ENCODE measurements around the gene NUDCD3. TPM values are rescaled to one million over a fixed set of nuclear protein-coding genes. Genes with fewer than 3 reads are reported as not detected.

Gene NUDCD3
- total RNA-seq, 4 donors from 2014 or later = 44.7 to 57.3 (median 49.7) TPM

- TF ChIP-seq EP300 (IDR thresholded peaks at IDR 0.05) (no peak), CTCF (IDR thresholded peaks at IDR 0.05) (no peak), POLR2A (IDR thresholded peaks at IDR 0.05) (no peak)
- H3K36me3 ChIP-seq = peaks cover 0 to 45% (median 0%) of the 10 kb centered on the region in 3 donors
- no peaks in the 10 kb centered on the region for H3K27me3 ChIP-seq
- H3K4me1 ChIP-seq = peaks cover 0 to 35% (median 12%) of the 10 kb centered on the region in 4 donors
- H3K4me3 ChIP-seq = no peak overlapping the region
- no peak for DNase-seq (ENCODE audit: low spot score in 2 of 2)
- WGBS, 2 donors = 90 to 100% methylated on average over 2 of the region's 2 CpGs
- no peak overlapping the region for H3K27ac ChIP-seq
- no peaks in the 10 kb centered on the region for H3K9me3 ChIP-seq
Observed at GRCh38 chr7:44380189-44380830, 110.1 kb downstream of the NUDCD3 start.

DNA sequence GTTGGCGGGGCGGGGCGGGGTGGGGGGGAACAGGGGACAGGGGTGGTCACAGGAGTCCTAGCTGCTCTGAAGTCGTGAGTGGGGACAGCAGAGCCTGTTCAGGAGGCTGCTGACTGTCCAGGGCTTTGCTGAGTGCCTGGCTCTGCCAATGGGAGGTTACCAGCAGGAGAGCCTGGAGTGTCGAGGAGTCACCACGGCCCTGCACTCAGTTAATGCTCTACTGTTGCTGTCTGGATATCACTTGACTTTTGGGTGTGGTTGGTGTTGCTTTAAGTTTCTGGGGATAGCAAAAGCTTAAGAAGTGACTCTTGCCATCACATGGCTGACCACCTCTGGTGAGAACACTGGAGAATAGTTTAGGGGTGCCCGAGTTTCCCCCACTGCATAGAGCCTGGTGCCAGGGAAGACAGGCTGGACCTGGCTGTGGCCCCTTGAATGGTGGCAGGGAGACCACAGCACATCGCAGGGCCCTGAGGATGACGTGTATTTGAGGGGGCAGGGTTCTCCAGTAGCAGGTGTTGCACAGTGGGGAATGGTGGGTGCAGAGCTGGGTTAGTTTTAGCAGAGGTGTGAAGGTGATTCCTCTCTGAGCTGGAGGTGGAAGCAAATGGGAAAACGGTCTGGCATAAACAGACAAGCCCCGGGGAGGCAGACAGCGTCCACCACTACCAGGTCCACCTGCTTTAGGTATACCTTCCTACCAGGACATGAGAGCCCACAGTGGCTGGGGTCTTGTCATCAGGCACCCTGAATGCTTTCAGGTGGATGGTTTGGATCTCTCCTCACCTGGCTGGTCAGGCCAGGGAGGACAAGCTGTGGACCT is 110.9 kb downstream of the NUDCD3 start:
- Histone ChIP-seq H3K4me1 (peaks cover 0 to 35% (median 12%) of the 10 kb centered on the region in 4 donors), H3K4me3 (no peak overlapping the region), H3K27me3 (no peaks in the 10 kb centered on the region), H3K27ac (no peak overlapping the region), H3K36me3 (peaks cover 0 to 38% (median 0%) of the 10 kb centered on the region in 3 donors), H3K9me3 (no peaks in the 10 kb centered on the region)
- DNase-seq (ENCODE audit: low spot score in 2 of 2) = no peak
- TF ChIP-seq POLR2A (IDR thresholded peaks at IDR 0.05) (no peak), EP300 (IDR thresholded peaks at IDR 0.05) (no peak)
- WGBS, 2 donors = 87% methylated on average over 12 of the region's 12 CpGs

- DNase-seq (ENCODE audit: low spot score in 2 of 2) = no peak
- Histone ChIP-seq H3K4me3 (no peak overlapping the region), H3K9me3 (no peaks in the 10 kb centered on the region), H3K27me3 (no peaks in the 10 kb centered on the region), H3K27ac (no peak overlapping the region), H3K4me1 (peaks cover 0 to 30% (median 12%) of the 10 kb centered on the region in 4 donors), H3K36me3 (peaks cover 0 to 31% (median 0%) of the 10 kb centered on the region in 3 donors)
- TF ChIP-seq EP300 (IDR thresholded peaks at IDR 0.05) (no peak), POLR2A (IDR thresholded peaks at IDR 0.05) (no peak), CTCF (IDR thresholded peaks at IDR 0.05) (no peak)
- 39 to 51% methylated on average over 3 of the region's 3 CpGs for WGBS, 2 donors
Observed at GRCh38 chr7:44378744-44379143, 111.7 kb downstream of the NUDCD3 start.

- H3K36me3 ChIP-seq = peaks cover 0 to 22% (median 0%) of the 10 kb centered on the region in 3 donors
- H3K27ac ChIP-seq = no peak overlapping the region
- H3K9me3 ChIP-seq = no peaks in the 10 kb centered on the region
- WGBS, 2 donors = 76 to 78% methylated on average over 3 to 5 of the region's 5 CpGs
- no peaks in the 10 kb centered on the region for H3K27me3 ChIP-seq
- no peak overlapping the region for H3K4me3 ChIP-seq
- no peak for TF ChIP-seq EP300 (IDR thresholded peaks at IDR 0.05)
- no peak for TF ChIP-seq POLR2A (IDR thresholded peaks at IDR 0.05)
- TF ChIP-seq CTCF (IDR thresholded peaks at IDR 0.05) = no peak
- DNase-seq (ENCODE audit: low spot score in 2 of 2) = no peak
- H3K4me1 ChIP-seq = peaks cover 0 to 21% (median 11%) of the 10 kb centered on the region in 4 donors
Observed at GRCh38 chr7:44377681-44378421, 112.6 kb downstream of the NUDCD3 start.

- H3K27ac ChIP-seq = no peak overlapping the region
- no peaks in the 10 kb centered on the region for H3K9me3 ChIP-seq
- peaks cover 0 to 15% (median 0%) of the 10 kb centered on the region in 3 donors for H3K36me3 ChIP-seq
- WGBS, 2 donors = 93 to 100% methylated on average over 1 of the region's 1 CpG
- H3K4me1 ChIP-seq = peaks cover 0 to 16% (median 9%) of the 10 kb centered on the region in 4 donors
- H3K4me3 ChIP-seq = no peak overlapping the region
- no peak for TF ChIP-seq EP300 (IDR thresholded peaks at IDR 0.05)
- no peak for TF ChIP-seq POLR2A (IDR thresholded peaks at IDR 0.05)
- TF ChIP-seq CTCF (IDR thresholded peaks at IDR 0.05) = no peak
- no peaks in the 10 kb centered on the region for H3K27me3 ChIP-seq
- DNase-seq (ENCODE audit: low spot score in 2 of 2) = no peak
Observed at GRCh38 chr7:44377134-44377463, 113.4 kb downstream of the NUDCD3 start.
